CD4-positive, alpha-beta T cell (primary cell): ENCODE measurements around the gene FBXW4. TPM values are rescaled to one million over a fixed set of nuclear protein-coding genes. Genes with fewer than 3 reads are reported as not detected.
A peak's percentile ranks its signal among the peaks of the same experiment; 100 is the strongest.

ENCODE experiments used
- ATAC-seq: fragments of 200-7000 bp; cut with Tn5 transposase; one replicate; pipeline ENCODE4 v1.10.0; 2022; ENCODE audit warnings: mild to moderate bottlenecking; ENCODE audit not compliant: poor library complexity
- CTCF ChIA-PET: fragments of 350-600 bp; sonication (Branson Sonifier 250); formaldehyde crosslinking; loops from one replicate; lab custom pipeline; 2021; ENCODE audit warnings: antibody characterized with exemption, inconsistent platforms; lab: Charles Lee
- POLR2A ChIA-PET: fragments of 350-600 bp; sonication (Branson Sonifier 250); formaldehyde crosslinking; loops from one replicate; lab custom pipeline; 2021; ENCODE audit warnings: antibody characterized with exemption, inconsistent platforms; lab: Charles Lee
- DNase-seq, 14 experiments: peaks; one replicate each; pipeline ENCODE4 v3.0.0-alpha.2; 2013 to 2020; ENCODE audit warnings: mixed read lengths in 2 of 14
- H3K27ac ChIP-seq, 2 donors: one replicate each; pipeline versions ENCODE4 v1.5.1 to v1.7.0; 2013; ENCODE audit warnings: low read length in 2 of 2, low read depth in 1 of 2, mild to moderate bottlenecking in 1 of 2
- H3K27me3 ChIP-seq, 2 experiments: 1 replicate in 1 of 2; 2 replicates in 1 of 2; pipeline versions ENCODE4 v1.6.1 to v1.7.0; 2013; ENCODE audit warnings: low read length in 2 of 2, control low read depth in 1 of 2, mild to moderate bottlenecking in 1 of 2, moderate library complexity in 1 of 2; ENCODE audit not compliant: insufficient read depth in 2 of 2, control insufficient read depth in 1 of 2
- H3K36me3 ChIP-seq: one replicate; pipeline ENCODE4 v1.6.1; 2013; ENCODE audit warnings: low read length, control low read depth; ENCODE audit not compliant: insufficient read depth
- H3K4me1 ChIP-seq: one replicate; pipeline ENCODE4 v1.6.1; 2013; ENCODE audit warnings: low read length, control low read depth; ENCODE audit not compliant: insufficient read depth
- H3K4me3 ChIP-seq: one replicate; pipeline ENCODE4 v1.5.1; 2013; ENCODE audit warnings: mild to moderate bottlenecking, low read length, moderate library complexity
- H3K9me3 ChIP-seq, 2 experiments: 1 replicate in 1 of 2; 2 replicates in 1 of 2; pipeline versions ENCODE4 v1.6.1 to v1.7.0; 2013; ENCODE audit warnings: low read length in 2 of 2, mild to moderate bottlenecking in 2 of 2, control low read depth in 1 of 2, moderate library complexity in 1 of 2; ENCODE audit not compliant: control insufficient read depth in 1 of 2, insufficient read depth in 1 of 2
- H3K27ac Mint-ChIP-seq: one replicate; pipeline ENCODE4 v1.8.0; 2020; ENCODE audit warnings: mixed read lengths
- H3K27me3 Mint-ChIP-seq: one replicate; pipeline ENCODE4 v1.8.0; 2021; ENCODE audit warnings: mixed read lengths
- H3K36me3 Mint-ChIP-seq: one replicate; pipeline ENCODE4 v1.8.0; 2021; ENCODE audit warnings: low read depth, mixed read lengths
- H3K4me1 Mint-ChIP-seq: one replicate; pipeline ENCODE4 v1.8.0; 2021; ENCODE audit warnings: low read depth, mixed read lengths
- H3K4me3 Mint-ChIP-seq: one replicate; pipeline ENCODE4 v1.8.0; 2020; ENCODE audit warnings: mild to moderate bottlenecking, mixed read lengths
- H3K9me3 Mint-ChIP-seq: one replicate; pipeline ENCODE4 v1.8.0; 2020; ENCODE audit warnings: mixed read lengths
- CTCF ChIP-seq: fragments of 200-600 bp; IDR thresholded peaks from one replicate; pipeline ENCODE4 v1.8.0; 2022; ENCODE audit warnings: antibody characterized with exemption, mild to moderate bottlenecking
- intact Hi-C, 2 experiments: fragments of 100-400 bp; cut with DNase I in 1 of 2; cut with micrococcal nuclease in 1 of 2; formaldehyde crosslinking; loops; one replicate each; pipeline versions ENCODE4 v1.15.1 to v1.9.0; 2023 to 2025; cut with DNase I, micrococcal nuclease
- total RNA-seq, 174 experiments: library from RNA in 2 of 174; stranded (reverse) in 2 of 174; gene quantifications; one replicate each; pipeline ENCODE4 v1.2.3 and lab custom pipeline; 2021 to 2026

Gene FBXW4
- total RNA-seq, 2 experiments from 2014 or later, result 69.7 to 76.4 TPM

- Histone ChIP-seq H3K4me1 (no peaks in the 10 kb centered on the region), H3K27ac (no peak overlapping the region), H3K36me3 (peaks cover 81% of the 10 kb centered on the region), H3K4me3 (no peak overlapping the region), H3K9me3 (no peaks in the 10 kb centered on the region), H3K27me3 (no peaks in the 10 kb centered on the region)
- Mint-ChIP-seq H3K4me1 (no peaks in the 10 kb centered on the region), H3K9me3 (no peaks in the 10 kb centered on the region), H3K36me3 (peaks cover 48% of the 10 kb centered on the region), H3K4me3 (no peak overlapping the region), H3K27me3 (no peaks in the 10 kb centered on the region), H3K27ac (no peak overlapping the region)
- no peak for TF ChIP-seq CTCF
- CTCF ChIA-PET, result no interaction called here
- no peak for ATAC-seq
- intact Hi-C loops, result no loop called here
- no peak for DNase-seq
- POLR2A ChIA-PET, result no interaction called here
These were observed 82.9 kb downstream of the FBXW4 start for GRCh38 chr10:101612086-101612485.

DNA sequence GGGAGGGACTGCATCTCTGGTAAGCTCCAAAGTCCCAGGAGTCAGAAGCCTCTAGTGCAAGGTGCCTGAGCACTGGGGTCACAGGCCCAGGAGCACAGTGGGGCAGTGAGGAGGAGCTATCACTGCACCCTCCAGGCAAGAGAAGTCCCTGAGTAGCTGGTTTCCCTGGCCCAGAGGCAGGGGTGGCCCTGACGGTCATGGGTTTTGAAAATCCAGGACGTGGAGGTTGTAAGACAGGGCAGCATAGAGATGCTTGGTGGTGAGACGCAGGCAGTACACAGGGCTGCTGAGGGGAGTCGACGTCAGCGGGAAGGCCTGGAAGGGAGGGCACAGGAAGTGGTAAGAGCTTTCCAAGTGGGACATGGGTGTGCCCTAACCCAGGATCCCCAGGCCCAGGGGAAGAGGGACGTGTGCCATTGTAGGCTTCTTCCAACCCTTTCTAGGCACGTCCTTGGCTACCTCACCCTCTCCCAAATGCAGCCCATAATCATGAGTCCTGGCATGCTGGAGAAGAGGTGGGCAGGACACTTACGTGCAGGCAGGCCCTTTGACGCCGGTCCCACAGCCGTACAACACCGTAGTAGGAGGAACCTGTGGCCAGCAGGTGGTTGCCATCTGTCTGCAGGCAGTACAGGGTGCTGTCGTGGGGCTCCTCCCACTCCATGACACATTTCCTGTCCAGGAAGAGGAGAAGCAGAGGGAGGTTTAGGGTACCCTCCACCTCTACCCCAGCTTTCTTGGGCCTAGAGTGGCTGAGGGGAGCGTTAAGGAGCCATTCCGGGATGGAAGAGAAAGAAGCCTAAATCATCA lies 83.7 kb downstream of the FBXW4 start:
- peaks cover 48% of the 10 kb centered on the region for H3K36me3 Mint-ChIP-seq
- no peak for ATAC-seq
- Histone ChIP-seq H3K27ac (no peak overlapping the region), H3K36me3 (peaks cover 76% of the 10 kb centered on the region), H3K4me1 (no peaks in the 10 kb centered on the region), H3K9me3 (no peaks in the 10 kb centered on the region), H3K4me3 (no peak overlapping the region), H3K27me3 (no peaks in the 10 kb centered on the region)
- TF ChIP-seq CTCF, result no peak
- intact Hi-C loops, result no loop called here
- peak overlapping the region; percentile 53 for H3K27ac Mint-ChIP-seq
- peak in 1 of 14 experiments; percentile 10 for DNase-seq
- CTCF ChIA-PET, result no interaction called here
- no peaks in the 10 kb centered on the region for H3K9me3 Mint-ChIP-seq
- no peak overlapping the region for H3K4me3 Mint-ChIP-seq
- no peaks in the 10 kb centered on the region for H3K27me3 Mint-ChIP-seq
- H3K4me1 Mint-ChIP-seq, result no peaks in the 10 kb centered on the region
- POLR2A ChIA-PET, result no interaction called here

- H3K27me3 Mint-ChIP-seq, result no peaks in the 10 kb centered on the region
- DNase-seq, result peak in 1 of 14 experiments; percentile 8
- CTCF ChIA-PET, result no interaction called here
- H3K36me3 ChIP-seq, result peaks cover 69% of the 10 kb centered on the region
- intact Hi-C loops, result no loop called here
- no peaks in the 10 kb centered on the region for H3K9me3 Mint-ChIP-seq
- no peak overlapping the region for H3K4me3 ChIP-seq
- H3K4me3 Mint-ChIP-seq, result no peak overlapping the region
- no peaks in the 10 kb centered on the region for H3K27me3 ChIP-seq
- POLR2A ChIA-PET, result no interaction called here
- H3K4me1 Mint-ChIP-seq, result no peaks in the 10 kb centered on the region
- peaks cover 57% of the 10 kb centered on the region for H3K36me3 Mint-ChIP-seq
- no peaks in the 10 kb centered on the region for H3K9me3 ChIP-seq
- H3K27ac Mint-ChIP-seq, result no peak overlapping the region
- no peak overlapping the region for H3K27ac ChIP-seq
- H3K4me1 ChIP-seq, result no peaks in the 10 kb centered on the region
- ATAC-seq, result no peak
- no peak for TF ChIP-seq CTCF
These were observed 85.5 kb downstream of the FBXW4 start for GRCh38 chr10:101609481-101609880.
